GM19023 (cell line): ENCODE measurements around the gene SAA2.
"Not testable (repeated sequence)": the region's sequence is repeated elsewhere in the genome, so short reads cannot be mapped to it uniquely, and the experiment has no call there.

Experiments
- ATAC-seq: cut with Tn5 transposase; IDR thresholded peaks from one replicate; pipeline ENCODE4 v1.9.1; 2021; ENCODE audit warnings: mild to moderate bottlenecking, moderate library complexity; ENCODE audit not compliant: unreplicated experiment

Gene SAA2

GRCh38 chr11:18248561-18248960 is at the start of gene SAA2:
Gene SAA2 (minus strand): TSS chr11:18248668. CDS start chr11:18248011, 657 bp downstream.
- ATAC-seq: no peak

GRCh38 chr11:18295316-18295715 is 46.8 kb upstream of the SAA2 start:
- ATAC-seq: no peak

GRCh38 chr11:18294862-18295261 is 46.4 kb upstream of the SAA2 start:
- ATAC-seq: no peak

- ATAC-seq: no peak
These were observed 40.4 kb upstream of the SAA2 start for GRCh38 chr11:18288911-18289310.

- no peak for ATAC-seq
These were observed 37.4 kb upstream of the SAA2 start for GRCh38 chr11:18285841-18286240.

GRCh38 chr11:18282626-18283025 is 34.2 kb upstream of the SAA2 start:
- ATAC-seq: no peak

GRCh38 chr11:18280438-18281045 is 32.1 kb upstream of the SAA2 start:
- peak; percentile 89 for ATAC-seq

GRCh38 chr11:18277565-18278271 is 29.2 kb upstream of the SAA2 start:
- ATAC-seq: no peak

GRCh38 chr11:18271206-18271605 is 22.7 kb upstream of the SAA2 start:
- ATAC-seq: no peak

- no peak for ATAC-seq
These were observed 21.6 kb upstream of the SAA2 start for GRCh38 chr11:18270102-18270501.

GRCh38 chr11:18269252-18269651 is 20.8 kb upstream of the SAA2 start:
- ATAC-seq: not testable (repeated sequence)

GRCh38 chr11:18267335-18268133 is 19.1 kb upstream of the SAA2 start:
- ATAC-seq: peak; percentile 48

- no peak for ATAC-seq
These were observed 17.5 kb upstream of the SAA2 start, which contains the start of gene SAA1 for GRCh38 chr11:18265949-18266348. Gene SAA1 (plus strand): TSS chr11:18266264. CDS start chr11:18266888, 624 bp downstream.

- no peak for ATAC-seq
These were observed 16.4 kb upstream of the SAA2 start for GRCh38 chr11:18264677-18265555.

- ATAC-seq: peak; percentile 42
These were observed 15.6 kb upstream of the SAA2 start for GRCh38 chr11:18264035-18264434.

GRCh38 chr11:18262681-18263350 is 14.3 kb upstream of the SAA2 start:
- ATAC-seq: not testable (repeated sequence)

- ATAC-seq: no peak
These were observed 13.3 kb upstream of the SAA2 start for GRCh38 chr11:18261721-18262120.

- ATAC-seq: no peak
These were observed 10.8 kb upstream of the SAA2 start for GRCh38 chr11:18259259-18259658.

GRCh38 chr11:18254781-18255361 is 6.4 kb upstream of the SAA2 start:
- ATAC-seq: no peak
